HAP-1 (cell line): ENCODE measurements around the gene C16orf92.
"Not testable (repeated sequence)": the region's sequence is repeated elsewhere in the genome, so short reads cannot be mapped to it uniquely, and the experiment has no call there.

Experiments used
- DNase-seq, 2 experiments: peaks; one replicate each; pipeline ENCODE4 v3.0.0-alpha.2; 2016 to 2020; ENCODE audit warnings: low spot score in 2 of 2
- H3K27me3 ChIP-seq: fragments of 250-450 bp; sonication (Bioruptor Pico); 2 replicates; pipeline ENCODE4 v1.5.1; 2020; ENCODE audit warnings: low read depth, mild to moderate bottlenecking, moderate library complexity
- H3K36me3 ChIP-seq: fragments of 250-450 bp; sonication (Bioruptor Pico); replicated peaks from 2 replicates; pipeline ENCODE4 v1.5.1; 2020; ENCODE audit warnings: mild to moderate bottlenecking
- H3K4me1 ChIP-seq: fragments of 250-450 bp; sonication (Bioruptor Pico); 2 replicates; pipeline ENCODE4 v1.5.1; 2020; ENCODE audit warnings: mild to moderate bottlenecking
- H3K4me3 ChIP-seq: fragments of 250-450 bp; sonication (Bioruptor Pico); 2 replicates; pipeline ENCODE4 v1.5.1; 2020; ENCODE audit warnings: mild to moderate bottlenecking, moderate library complexity
- H3K9me3 ChIP-seq: fragments of 250-450 bp; sonication (Bioruptor Pico); 2 replicates; pipeline ENCODE4 v1.5.1; 2020; ENCODE audit warnings: mild to moderate bottlenecking, moderate library complexity
- in situ Hi-C: fragments of 300-500 bp; cut with MboI; formaldehyde crosslinking; loops from 3 replicates; pipeline ENCODE4 v1.14.3; 2020; ENCODE audit warnings: low sequenced_read_pairs, inconsistent platforms, mixed read lengths

Gene C16orf92

GRCh38 chr16:30016555-30017276 is 6.3 kb upstream of the C16orf92 start:
- H3K4me3 ChIP-seq = no peak overlapping the region
- no peak for DNase-seq
- no peaks in the 10 kb centered on the region for H3K9me3 ChIP-seq
- peaks cover 5% of the 10 kb centered on the region; the same call in 1 of the 2 replicates for H3K4me1 ChIP-seq
- in situ Hi-C loops = no loop called here
- no peaks in the 10 kb centered on the region for H3K27me3 ChIP-seq
- no peaks in the 10 kb centered on the region for H3K36me3 ChIP-seq

GRCh38 chr16:30017277-30017656 is 5.7 kb upstream of the C16orf92 start:
- in situ Hi-C loops = no loop called here
- H3K9me3 ChIP-seq = no peaks in the 10 kb centered on the region
- H3K4me3 ChIP-seq = no peak overlapping the region
- no peak for DNase-seq
- H3K4me1 ChIP-seq = peaks cover 5% of the 10 kb centered on the region; the same call in 1 of the 2 replicates
- H3K36me3 ChIP-seq = no peaks in the 10 kb centered on the region
- H3K27me3 ChIP-seq = no peaks in the 10 kb centered on the region

GRCh38 chr16:30017937-30018336 is 5.1 kb upstream of the C16orf92 start:
- in situ Hi-C loops, H3K27me3 ChIP-seq, H3K9me3 ChIP-seq, DNase-seq, H3K36me3 ChIP-seq, H3K4me1 ChIP-seq, H3K4me3 ChIP-seq: not testable (repeated sequence)

GRCh38 chr16:30018731-30019158 is 4.3 kb upstream of the C16orf92 start:
- in situ Hi-C loops = no loop called here

GRCh38 chr16:30023586-30023985 is 588 bp downstream of the C16orf92 start:
- no peak overlapping the region for H3K4me3 ChIP-seq
- in situ Hi-C loops = loop anchor here (10.0 kb wide), 1 partner anchor 329 kb away; no protein-coding TSS in a partner anchor

More at GRCh38 chr16:30018731-30019158, 4.3 kb upstream of the C16orf92 start:
- no peaks in the 10 kb centered on the region for H3K9me3 ChIP-seq
- peaks cover 5% of the 10 kb centered on the region; the same call in 1 of the 2 replicates for H3K4me1 ChIP-seq
- DNase-seq = no peak
- no peaks in the 10 kb centered on the region for H3K36me3 ChIP-seq
- H3K27me3 ChIP-seq = no peaks in the 10 kb centered on the region
- no peak overlapping the region for H3K4me3 ChIP-seq

GRCh38 chr16:30024451-30024850 is 1.5 kb downstream of the C16orf92 start:
- Histone ChIP-seq H3K9me3 (no peaks in the 10 kb centered on the region), H3K4me1 (peaks cover 5% of the 10 kb centered on the region; the same call in 1 of the 2 replicates), H3K27me3 (peaks cover 40% of the 10 kb centered on the region), H3K4me3 (no peak overlapping the region), H3K36me3 (no peaks in the 10 kb centered on the region)
- in situ Hi-C loops = loop anchor here (10.0 kb wide), 1 partner anchor 330 kb away; no protein-coding TSS in a partner anchor
- no peak for DNase-seq

More at GRCh38 chr16:30023586-30023985, 588 bp downstream of the C16orf92 start:
- Histone ChIP-seq H3K27me3 (peaks cover 32% of the 10 kb centered on the region), H3K36me3 (no peaks in the 10 kb centered on the region), H3K4me1 (peaks cover 5% of the 10 kb centered on the region; the same call in 1 of the 2 replicates), H3K9me3 (no peaks in the 10 kb centered on the region)
- DNase-seq = no peak

- H3K4me3 ChIP-seq = no peak overlapping the region
- H3K9me3 ChIP-seq = no peaks in the 10 kb centered on the region
- in situ Hi-C loops = loop anchor here (10.0 to 25.0 kb wide), 2 partner anchors 330 to 913 kb away; no protein-coding TSS in a partner anchor
- peaks cover 45% of the 10 kb centered on the region for H3K27me3 ChIP-seq
- H3K4me1 ChIP-seq = peaks cover 5% of the 10 kb centered on the region; the same call in 1 of the 2 replicates
- H3K36me3 ChIP-seq = no peaks in the 10 kb centered on the region
- no peak for DNase-seq
Observed at GRCh38 chr16:30025156-30025555, 2.2 kb downstream of the C16orf92 start.

GRCh38 chr16:30025574-30025973 is 2.6 kb downstream of the C16orf92 start:
- H3K27me3 ChIP-seq = peaks cover 47% of the 10 kb centered on the region
- no peaks in the 10 kb centered on the region for H3K9me3 ChIP-seq
- H3K4me3 ChIP-seq = no peak overlapping the region
- in situ Hi-C loops = loop anchor here (10.0 to 25.0 kb wide), 2 partner anchors 331 to 913 kb away; no protein-coding TSS in a partner anchor
- H3K4me1 ChIP-seq = peaks cover 3% of the 10 kb centered on the region; the same call in 1 of the 2 replicates
- H3K36me3 ChIP-seq = no peaks in the 10 kb centered on the region
- no peak for DNase-seq

- no peak overlapping the region for H3K4me3 ChIP-seq
- no peaks in the 10 kb centered on the region for H3K36me3 ChIP-seq
- no peak for DNase-seq
- H3K4me1 ChIP-seq = no peaks in the 10 kb centered on the region
- in situ Hi-C loops = loop anchor here (10.0 to 25.0 kb wide), 2 partner anchors 332 to 914 kb away; no protein-coding TSS in a partner anchor
- H3K9me3 ChIP-seq = no peaks in the 10 kb centered on the region
- peaks cover 50% of the 10 kb centered on the region for H3K27me3 ChIP-seq
Observed at GRCh38 chr16:30026449-30026848, 3.5 kb downstream of the C16orf92 start.

GRCh38 chr16:30027588-30028437 is 4.8 kb downstream of the C16orf92 start:
- Histone ChIP-seq H3K36me3 (no peaks in the 10 kb centered on the region), H3K27me3 (peaks cover 52% of the 10 kb centered on the region)
- in situ Hi-C loops = loop anchor here (10.0 to 25.0 kb wide), 2 partner anchors 333 to 916 kb away; no protein-coding TSS in a partner anchor

GRCh38 chr16:30028438-30029076 is 5.6 kb downstream of the C16orf92 start:
- DNase-seq = peak in 1 of 2 experiments; percentile 69
- no peaks in the 10 kb centered on the region for H3K9me3 ChIP-seq
- peaks cover 52% of the 10 kb centered on the region for H3K27me3 ChIP-seq
- H3K4me3 ChIP-seq = no peak overlapping the region
- in situ Hi-C loops = loop anchor here (10.0 to 25.0 kb wide), 2 partner anchors 334 to 916 kb away; no protein-coding TSS in a partner anchor
- no peaks in the 10 kb centered on the region for H3K4me1 ChIP-seq
- no peaks in the 10 kb centered on the region for H3K36me3 ChIP-seq

More at GRCh38 chr16:30027588-30028437, 4.8 kb downstream of the C16orf92 start:
- H3K4me3 ChIP-seq = no peak overlapping the region
- H3K4me1 ChIP-seq = no peaks in the 10 kb centered on the region
- no peaks in the 10 kb centered on the region for H3K9me3 ChIP-seq
- no peak for DNase-seq

GRCh38 chr16:30030011-30030685 is 7.2 kb downstream of the C16orf92 start:
- in situ Hi-C loops = loop anchor here (25.0 kb wide), 1 partner anchor 918 kb away; no protein-coding TSS in a partner anchor
- Histone ChIP-seq H3K9me3 (no peaks in the 10 kb centered on the region), H3K36me3 (no peaks in the 10 kb centered on the region), H3K27me3 (peaks cover 54% of the 10 kb centered on the region), H3K4me3 (no peak overlapping the region), H3K4me1 (no peaks in the 10 kb centered on the region)
- DNase-seq = no peak
